Stimulated activated CD8-positive, alpha-beta memory T cell treated with anti-CD3 and anti-CD28 coated beads, Interleukin-7, amount 100 ng/mL, for 48 hours (primary cell): ENCODE results near the gene TRIM73.
"Not testable (repeated sequence)": the region's sequence is repeated elsewhere in the genome, so short reads cannot be mapped to it uniquely, and the experiment has no call there.

ENCODE experiments used
- DNase-seq, 2 donors: peaks; one replicate each; pipeline ENCODE4 v3.0.0-alpha.2; 2020; ENCODE audit warnings: low read depth in 1 of 2; ENCODE audit errors: extremely low read depth in 1 of 2

The TRIM73 gene

GRCh38 chr7:75415428-75415817, 20.0 kb downstream of the TRIM73 start:
- not testable (repeated sequence) for DNase-seq

GRCh38 chr7:75415829-75416373, 20.5 kb downstream of the TRIM73 start:
- not testable (repeated sequence) for DNase-seq

- DNase-seq, result not testable (repeated sequence)
Measured at GRCh38 chr7:75416787-75417186, 21.4 kb downstream of the TRIM73 start.

- not testable (repeated sequence) for DNase-seq
Measured at GRCh38 chr7:75418292-75418858, 22.9 kb downstream of the TRIM73 start.

GRCh38 chr7:75419210-75419609, 23.8 kb downstream of the TRIM73 start:
- DNase-seq, result not testable (repeated sequence)

GRCh38 chr7:75419693-75420092, 24.3 kb downstream of the TRIM73 start:
- DNase-seq, result not testable (repeated sequence)

GRCh38 chr7:75420152-75420551, 24.7 kb downstream of the TRIM73 start:
- DNase-seq, result not testable (repeated sequence)

- not testable (repeated sequence) for DNase-seq
Measured at GRCh38 chr7:75421798-75422710, 26.6 kb downstream of the TRIM73 start.

- not testable (repeated sequence) for DNase-seq
Measured at GRCh38 chr7:75423481-75423880, 28.1 kb downstream of the TRIM73 start.

- DNase-seq, result not testable (repeated sequence)
Measured at GRCh38 chr7:75439000-75439399, 43.6 kb downstream of the TRIM73 start.

GRCh38 chr7:75442101-75442464, 46.7 kb downstream of the TRIM73 start:
- DNase-seq, result not testable (repeated sequence)

- DNase-seq, result peak in 1 of 2 donors; percentile 10
Measured at GRCh38 chr7:75442465-75443111, 47.2 kb downstream of the TRIM73 start.

- DNase-seq, result not testable (repeated sequence)
Measured at GRCh38 chr7:75449946-75450345, 54.5 kb downstream of the TRIM73 start.

- DNase-seq, result not testable (repeated sequence)
Measured at GRCh38 chr7:75452494-75452955, 57.1 kb downstream of the TRIM73 start.
